A549 (cell line): Measurements from ENCODE around the gene RPLP2. TPM values are rescaled to one million over a fixed set of nuclear protein-coding genes. Genes with fewer than 3 reads are reported as not detected.

Source experiments
- ATAC-seq, 2 experiments: fragments of 200-7000 bp in 1 of 2; fragments of >200 bp in 1 of 2; cut with Nextera tagmentation in 1 of 2; cut with Tn5 transposase in 1 of 2; 3 replicates each; pipeline versions ENCODE4 v1.8.0 to v1.9.1; 2018 to 2020; ENCODE audit warnings: mild to moderate bottlenecking in 1 of 2, moderate library complexity in 1 of 2
- CTCF ChIA-PET: fragments of 300-600 bp; sonication (Branson Sonifier 250); formaldehyde crosslinking; extraction: SDS; loops from one replicate; lab custom pipeline; 2021; ENCODE audit warnings: antibody characterized with exemption, inconsistent platforms; lab: Yijun Ruan, JAX
- POLR2A ChIA-PET: fragments of 350-600 bp; formaldehyde crosslinking; extraction: SDS; loops from one replicate; lab custom pipeline; 2021; ENCODE audit warnings: antibody characterized with exemption, inconsistent platforms; lab: Yijun Ruan, JAX
- DNase-seq, 2 experiments: peaks; one replicate each; pipeline versions ENCODE4 v3.0.0 to v3.0.0-alpha.2; 2011 to 2016; ENCODE audit warnings: low read depth in 1 of 2, low spot score in 1 of 2
- FAIRE-seq: peaks from 2 replicates; lab custom pipeline; 2011; peaks lifted over from hg19 to GRCh38; lab: Jason Lieb, UNC
- H3K27ac ChIP-seq, 2 experiments: fragments of >200 bp; sonication (Bioruptor Twin); formaldehyde crosslinking; 3 replicates each; pipeline ENCODE4 v1.5.1; 2016 to 2017
- H3K4me1 ChIP-seq: fragments of >200 bp; sonication (Bioruptor Twin); formaldehyde crosslinking; 3 replicates; pipeline ENCODE4 v1.6.1; 2016
- H3K4me2 ChIP-seq: fragments of >200 bp; sonication (Bioruptor Twin); formaldehyde crosslinking; 3 replicates; pipeline ENCODE4 v1.6.1; 2016
- H3K4me3 ChIP-seq: fragments of >200 bp; sonication (Bioruptor Twin); formaldehyde crosslinking; 3 replicates; pipeline ENCODE4 v1.5.1; 2016
- H3K9me3 ChIP-seq: fragments of >200 bp; sonication (Bioruptor Twin); formaldehyde crosslinking; 3 replicates; pipeline ENCODE4 v1.6.1; 2016
- ATOH8 ChIP-seq: fragments of 250-450 bp; sonication (Bioruptor Pico); IDR thresholded peaks from 2 replicates; pipeline ENCODE4 v1.5.0; 2020; ENCODE audit warnings: low read depth, mild to moderate bottlenecking, moderate library complexity
- BCL3 ChIP-seq: fragments of >200 bp; sonication (Bioruptor Twin); formaldehyde crosslinking; IDR thresholded peaks from 3 replicates; pipeline ENCODE4 v1.6.1; 2016
- BHLHE40 ChIP-seq: IDR thresholded peaks from 2 replicates; pipeline ENCODE4 v1.6.1; 2012; ENCODE audit warnings: low read depth, low read length, inconsistent platforms
- CHD4 ChIP-seq: fragments of 200-600 bp; sonication (generic); IDR thresholded peaks from 2 replicates; pipeline ENCODE4 v1.6.1; 2016; ENCODE audit warnings: antibody characterized with exemption, mild to moderate bottlenecking, borderline replicate concordance
- CTCF ChIP-seq: fragments of >200 bp; sonication (Bioruptor Twin); formaldehyde crosslinking; IDR thresholded peaks from 3 replicates; pipeline ENCODE4 v1.5.1; 2016
- EHF ChIP-seq: fragments of 250-450 bp; sonication (Bioruptor Pico); IDR thresholded peaks from 2 replicates; pipeline ENCODE4 v1.5.0; 2020; ENCODE audit warnings: mild to moderate bottlenecking
- EP300 ChIP-seq, 2 experiments: fragments of >200 bp; sonication (Bioruptor Twin); formaldehyde crosslinking; IDR thresholded peaks; 2 replicates in 1 of 2; 3 replicates in 1 of 2; pipeline ENCODE4 v1.6.1; 2016 to 2017
- FOSB ChIP-seq: fragments of 250-450 bp; sonication (Bioruptor Pico); IDR thresholded peaks from 2 replicates; pipeline ENCODE4 v1.5.0; 2020; ENCODE audit warnings: mild to moderate bottlenecking, moderate library complexity
- FOSL2 ChIP-seq, 2 experiments: fragments of 450-650 bp in 1 of 2; fragments of >200 bp in 1 of 2; sonication (Bioruptor Twin) in 1 of 2; formaldehyde crosslinking; IDR thresholded peaks; 2 replicates each; pipeline versions ENCODE4 v1.5.0 to v1.6.1; 2016 to 2020; ENCODE audit warnings: mild to moderate bottlenecking in 1 of 2, moderate library complexity in 1 of 2
- GATA3 ChIP-seq: IDR thresholded peaks from 2 replicates; pipeline ENCODE4 v1.6.1; 2012; ENCODE audit warnings: borderline replicate concordance
- HES2 ChIP-seq: fragments of >200 bp; sonication (Bioruptor Twin); formaldehyde crosslinking; IDR thresholded peaks from 2 replicates; pipeline ENCODE4 v1.6.1; 2016
- HOXA7 ChIP-seq: fragments of 250-450 bp; sonication (Bioruptor Pico); IDR thresholded peaks from 2 replicates; pipeline ENCODE4 v1.5.0; 2020; ENCODE audit warnings: mild to moderate bottlenecking, moderate library complexity
- MAFK ChIP-seq: fragments of 450-650 bp; IDR thresholded peaks from 2 replicates; pipeline ENCODE4 v1.6.1; 2014; ENCODE audit not compliant: partially characterized antibody
- MAX ChIP-seq: IDR thresholded peaks from 2 replicates; pipeline ENCODE4 v1.6.1; 2012
- MYC ChIP-seq: IDR thresholded peaks from 2 replicates; pipeline ENCODE4 v1.6.1; 2012; ENCODE audit warnings: mild to moderate bottlenecking, inconsistent platforms, low read length, improper control_type of control experiment, borderline replicate concordance
- NFE2L2 ChIP-seq: fragments of 150-350 bp; conservative IDR thresholded peaks from 2 replicates; pipeline ENCODE4 v1.6.1; 2014; ENCODE audit warnings: low read length
- NPAS2 ChIP-seq: fragments of 250-450 bp; sonication (Bioruptor Pico); IDR thresholded peaks from 2 replicates; pipeline ENCODE4 v1.8.0; 2022; ENCODE audit warnings: mild to moderate bottlenecking, moderate library complexity, borderline replicate concordance
- PBX3 ChIP-seq: IDR thresholded peaks from 2 replicates; pipeline ENCODE4 v1.6.1; 2012
- POLR2A ChIP-seq: IDR thresholded peaks from 2 replicates; pipeline ENCODE4 v1.6.1; 2012; ENCODE audit warnings: mild to moderate bottlenecking, low read length
- POLR2AphosphoS2 ChIP-seq: conservative IDR thresholded peaks from 2 replicates; pipeline ENCODE4 v1.6.1; 2012; ENCODE audit warnings: low read length, improper control_type of control experiment, inconsistent platforms
- RAD21 ChIP-seq, 2 experiments: fragments of >200 bp in 1 of 2; sonication (Bioruptor Twin) in 1 of 2; formaldehyde crosslinking in 1 of 2; IDR thresholded peaks in 1 of 2; conservative IDR thresholded peaks in 1 of 2; 2 replicates in 1 of 2; 3 replicates in 1 of 2; pipeline ENCODE4 v1.6.1; 2012 to 2018; ENCODE audit warnings: inconsistent platforms in 1 of 2
- RARB ChIP-seq: fragments of 250-450 bp; sonication (Bioruptor Pico); IDR thresholded peaks from 2 replicates; pipeline ENCODE4 v1.8.0; 2021; ENCODE audit warnings: mild to moderate bottlenecking, moderate library complexity
- REST ChIP-seq: fragments of 200-600 bp; sonication (generic); IDR thresholded peaks from 2 replicates; pipeline ENCODE4 v1.6.1; 2016; ENCODE audit warnings: antibody characterized with exemption, mild to moderate bottlenecking, moderate library complexity
- SREBF2 ChIP-seq: fragments of 450-650 bp; IDR thresholded peaks from 2 replicates; pipeline ENCODE4 v1.6.1; 2014; ENCODE audit warnings: mild to moderate bottlenecking, moderate library complexity
- TFCP2L1 ChIP-seq: fragments of 250-450 bp; sonication (Bioruptor Pico); IDR thresholded peaks from 2 replicates; pipeline ENCODE4 v1.5.0; 2021; ENCODE audit warnings: mild to moderate bottlenecking
- ZC3H11A ChIP-seq: fragments of 450-650 bp; IDR thresholded peaks from 2 replicates; pipeline ENCODE4 v1.6.1; 2014; ENCODE audit warnings: antibody characterized with exemption, mild to moderate bottlenecking
- WGBS: methylation state at CpG from one replicate; pipeline ENCODE4 v1.1.6; 2017; ENCODE audit errors: missing lambda C conversion rate; 5-methylcytosine and 5-hydroxymethylcytosine counted together
- polyA plus RNA-seq, 4 experiments: library from polyadenylated mRNA; depleted of rRNA in 3 of 4; stranded (reverse); fragments of >200 nt; fragmentation: RNase III in 1 of 4; extraction: RNeasy Plus Mini Kit Qiagen cat#74134 plus additional on column Dnase treatment in 1 of 4; gene quantifications; 2 replicates in 3 of 4; 3 replicates in 1 of 4; pipeline ENCODE4 v1.2.3, GENCODE V29; 2011 to 2017

RPLP2 gene
- polyA plus RNA-seq, 2 of the 4 experiments (the other 2 are of a cell fraction): 1,493 to 2,508 TPM

- no peak for TF ChIP-seq RARB (CRISPR knock-in tag)
- peak; percentile 27; the same call in 1 of the 2 replicates for TF ChIP-seq GATA3
- no peak for TF ChIP-seq CHD4
- TF ChIP-seq HES2: no peak
- no peak for TF ChIP-seq MAFK
- no peak for TF ChIP-seq FOSB
Observed at GRCh38 chr11:819129-819931, 9.6 kb downstream of the RPLP2 start (continued).

GRCh38 chr11:819943-820649 lies 10.3 kb downstream of the RPLP2 start:
- ATAC-seq (peak; percentile 36 to 64), FAIRE-seq (no peak)
- peak overlapping the region; percentile 87 to 90 for H3K27ac ChIP-seq
- TF ChIP-seq MAX (peak; percentile 39), EP300 (IDR thresholded peaks at IDR 0.05) (no peak), EHF (CRISPR knock-in tag) (no peak), ATOH8 (CRISPR knock-in tag) (no peak), CTCF (no peak), HOXA7 (no peak), RAD21 (conservative IDR thresholded peaks at IDR 0.05 in 1 of 2, IDR thresholded peaks at IDR 0.05 in 1 of 2) (no peak), TFCP2L1 (no peak), BCL3 (no peak), BHLHE40 (no peak), SREBF2 (no peak), POLR2A (0 out of 2 replicates have a peak, but pooled peaks have one; percentile 13), ZC3H11A (no peak), FOSL2 (IDR thresholded peaks at IDR 0.05) (no peak), FOSL2 (CRISPR knock-in tag; IDR thresholded peaks at IDR 0.05) (no peak), MYC (no peak), NPAS2 (CRISPR knock-in tag) (no peak), NFE2L2 (no peak), HES2 (no peak), PBX3 (0 out of 2 replicates have a peak, but pooled peaks have one; percentile 51), RARB (CRISPR knock-in tag) (no peak), POLR2AphosphoS2 (no peak), REST (0 out of 2 replicates have a peak, but pooled peaks have one; percentile 5)

More at GRCh38 chr11:819943-820649, 10.3 kb downstream of the RPLP2 start:
- H3K4me1 ChIP-seq: peaks cover 40% of the 10 kb centered on the region
- CTCF ChIA-PET: interaction anchor here (0.7 to 1.7 kb wide), 3 partner anchors 8 to 20 kb away, joined by 3 read pairs; no protein-coding TSS in a partner anchor
- peak overlapping the region; percentile 97 for H3K4me2 ChIP-seq
- POLR2A ChIA-PET: interaction anchor here (0.6 to 3.1 kb wide), 11 partner anchors 9 to 43 kb away, joined by 3 to 52 read pairs (median 9); partner anchors contain the start of genes CD151, CRACR2B, RPLP2 and TSPAN4
- peak overlapping the region; percentile 99 for H3K4me3 ChIP-seq
- no peaks in the 10 kb centered on the region for H3K9me3 ChIP-seq
- WGBS: 8% methylated on average over 31 of the region's 47 CpGs
- DNase-seq: peak; percentile 77 to 92
